ENCODE data around the gene NDUFB7.

- TF ChIP-seq CTCF (IDR thresholded peaks at IDR 0.05) (no peak), POLR2A (IDR thresholded peaks at IDR 0.05) (no peak), POLR2AphosphoS5 (IDR thresholded peaks at IDR 0.05) (no peak), EP300 (IDR thresholded peaks at IDR 0.05) (no peak)
Observed at GRCh38 chr19:14544047-14544446, 27.8 kb downstream of the NDUFB7 start.
